ENCODE measurements around the gene TBC1D23. TPM values are rescaled to one million over a fixed set of nuclear protein-coding genes. Genes with fewer than 3 reads are reported as not detected.
"Not testable (repeated sequence)": the region's sequence is repeated elsewhere in the genome, so short reads cannot be mapped to it uniquely, and the experiment has no call there.

The TBC1D23 gene
- total RNA-seq, 4 donors from 2014 or later = 40.7 to 397 (median 101) TPM

DNA sequence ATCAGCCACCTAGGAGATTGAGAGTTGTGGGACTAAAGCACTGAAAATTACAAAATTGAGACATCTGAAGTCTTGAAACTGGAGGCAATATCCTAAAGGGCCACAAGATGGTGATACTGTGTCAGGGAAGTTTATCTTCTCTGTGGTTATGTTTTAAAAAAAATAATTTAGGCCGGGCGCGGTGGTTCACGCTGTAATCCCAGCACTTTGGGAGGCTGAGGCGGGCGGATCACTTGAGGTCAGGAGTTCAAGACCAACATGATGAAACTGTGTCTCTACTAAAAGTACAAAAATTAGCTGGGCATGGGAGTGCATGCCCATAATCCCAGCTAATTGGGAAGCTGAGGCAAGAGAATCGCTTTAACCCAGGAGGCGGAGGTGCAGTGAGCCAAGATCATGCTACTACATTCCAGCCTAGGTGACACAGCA lies 55.9 kb downstream of the TBC1D23 start:
- Histone ChIP-seq H3K4me1 (no peaks in the 10 kb centered on the region), H3K4me3 (no peak overlapping the region), H3K9me3 (no peaks in the 10 kb centered on the region), H3K36me3 (no peaks in the 10 kb centered on the region), H3K27ac (no peak overlapping the region), H3K27me3 (no peaks in the 10 kb centered on the region)
- no peak for TF ChIP-seq POLR2A (IDR thresholded peaks at IDR 0.05)
- TF ChIP-seq, protein P1, sequence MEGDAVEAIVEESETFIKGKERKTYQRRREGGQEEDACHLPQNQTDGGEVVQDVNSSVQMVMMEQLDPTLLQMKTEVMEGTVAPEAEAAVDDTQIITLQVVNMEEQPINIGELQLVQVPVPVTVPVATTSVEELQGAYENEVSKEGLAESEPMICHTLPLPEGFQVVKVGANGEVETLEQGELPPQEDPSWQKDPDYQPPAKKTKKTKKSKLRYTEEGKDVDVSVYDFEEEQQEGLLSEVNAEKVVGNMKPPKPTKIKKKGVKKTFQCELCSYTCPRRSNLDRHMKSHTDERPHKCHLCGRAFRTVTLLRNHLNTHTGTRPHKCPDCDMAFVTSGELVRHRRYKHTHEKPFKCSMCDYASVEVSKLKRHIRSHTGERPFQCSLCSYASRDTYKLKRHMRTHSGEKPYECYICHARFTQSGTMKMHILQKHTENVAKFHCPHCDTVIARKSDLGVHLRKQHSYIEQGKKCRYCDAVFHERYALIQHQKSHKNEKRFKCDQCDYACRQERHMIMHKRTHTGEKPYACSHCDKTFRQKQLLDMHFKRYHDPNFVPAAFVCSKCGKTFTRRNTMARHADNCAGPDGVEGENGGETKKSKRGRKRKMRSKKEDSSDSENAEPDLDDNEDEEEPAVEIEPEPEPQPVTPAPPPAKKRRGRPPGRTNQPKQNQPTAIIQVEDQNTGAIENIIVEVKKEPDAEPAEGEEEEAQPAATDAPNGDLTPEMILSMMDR (IDR thresholded peaks at IDR 0.05) = peak; percentile 45 to 66 (median 58)
- intact Hi-C loops (cut with DNase I; ENCODE audit: low total_unique reads) = no loop called here
- DNase-seq = peak; percentile 32 to 34

DNA sequence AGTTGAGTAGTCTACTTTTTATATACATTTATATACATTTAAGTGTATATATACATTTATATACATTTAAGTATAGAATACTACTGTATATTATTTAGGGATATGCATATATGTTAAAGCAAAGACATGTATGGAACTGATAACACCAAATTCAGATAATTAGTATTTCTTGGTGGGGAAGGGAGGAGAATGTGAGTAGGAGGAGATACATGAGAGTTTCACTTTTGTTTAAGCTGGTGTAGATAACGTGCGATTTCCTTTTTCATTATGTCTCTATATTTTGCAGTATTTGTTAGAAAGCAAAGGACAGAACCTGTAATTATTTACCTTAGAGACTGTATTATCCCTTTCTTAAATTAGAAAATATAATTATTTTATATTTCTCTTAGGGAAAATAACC lies 57.1 kb downstream of the TBC1D23 start:
- Histone ChIP-seq H3K4me3 (no peak overlapping the region), H3K4me1 (no peaks in the 10 kb centered on the region), H3K27ac (no peak overlapping the region), H3K9me3 (no peaks in the 10 kb centered on the region), H3K27me3 (no peaks in the 10 kb centered on the region), H3K36me3 (no peaks in the 10 kb centered on the region)
- DNase-seq = no peak
- no peak for TF ChIP-seq POLR2A (IDR thresholded peaks at IDR 0.05)
- TF ChIP-seq, protein P1 (IDR thresholded peaks at IDR 0.05) = no peak
- intact Hi-C loops (cut with DNase I; ENCODE audit: low total_unique reads) = no loop called here

DNA sequence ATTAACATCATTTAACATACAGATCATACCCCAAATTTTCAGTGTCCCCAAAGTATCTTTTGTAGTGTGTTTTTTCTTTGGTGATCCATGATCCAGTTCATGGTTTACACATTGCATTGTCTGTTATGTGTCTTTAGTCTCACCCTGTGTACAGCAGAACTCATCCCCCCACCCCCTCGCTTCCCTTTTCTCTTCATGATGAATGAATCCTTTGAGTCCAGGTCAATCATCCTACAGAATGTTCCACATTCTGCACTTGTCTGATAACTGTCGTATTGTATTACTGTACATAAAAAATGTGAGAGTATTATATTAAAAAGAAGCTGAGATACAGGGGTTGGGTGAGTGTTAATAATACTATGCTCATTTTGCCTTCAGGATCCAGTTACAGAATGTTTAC lies 59.2 kb downstream of the TBC1D23 start:
- Histone ChIP-seq H3K4me1 (no peaks in the 10 kb centered on the region), H3K27ac (no peak overlapping the region), H3K27me3 (no peaks in the 10 kb centered on the region), H3K36me3 (no peaks in the 10 kb centered on the region), H3K9me3 (no peaks in the 10 kb centered on the region), H3K4me3 (no peak overlapping the region)
- intact Hi-C loops (cut with DNase I; ENCODE audit: low total_unique reads) = no loop called here
- TF ChIP-seq POLR2A (IDR thresholded peaks at IDR 0.05) = no peak
- TF ChIP-seq, protein P1 (IDR thresholded peaks at IDR 0.05) = no peak
- no peak for DNase-seq

DNA sequence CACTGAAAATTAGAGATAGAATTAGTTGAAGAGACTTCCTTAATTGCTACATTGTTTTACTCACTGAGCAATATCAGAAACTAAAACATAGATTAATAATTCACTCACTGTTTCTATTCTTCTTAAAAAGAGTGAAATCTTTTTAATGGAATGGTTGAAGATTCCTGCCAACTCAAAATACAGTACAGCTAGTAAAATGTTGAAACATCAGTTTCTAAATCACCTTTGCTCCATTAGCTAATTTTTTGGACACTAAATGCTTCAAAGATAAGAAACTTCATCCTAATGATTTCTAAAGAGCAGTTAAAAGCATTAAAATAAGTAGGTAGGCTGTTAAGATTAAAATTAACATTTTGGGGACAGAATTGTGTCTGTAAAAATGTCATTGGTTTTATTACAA lies 63.3 kb downstream of the TBC1D23 start:
- H3K4me3 ChIP-seq = no peak overlapping the region
- no peaks in the 10 kb centered on the region for H3K27me3 ChIP-seq
- no peaks in the 10 kb centered on the region for H3K9me3 ChIP-seq
- no peaks in the 10 kb centered on the region for H3K36me3 ChIP-seq
- no peak for DNase-seq
- no peak overlapping the region for H3K27ac ChIP-seq
- TF ChIP-seq POLR2A (IDR thresholded peaks at IDR 0.05) = no peak
- TF ChIP-seq, protein P1 (IDR thresholded peaks at IDR 0.05) = no peak
- no peaks in the 10 kb centered on the region for H3K4me1 ChIP-seq
- intact Hi-C loops (cut with DNase I; ENCODE audit: low total_unique reads) = no loop called here

DNA sequence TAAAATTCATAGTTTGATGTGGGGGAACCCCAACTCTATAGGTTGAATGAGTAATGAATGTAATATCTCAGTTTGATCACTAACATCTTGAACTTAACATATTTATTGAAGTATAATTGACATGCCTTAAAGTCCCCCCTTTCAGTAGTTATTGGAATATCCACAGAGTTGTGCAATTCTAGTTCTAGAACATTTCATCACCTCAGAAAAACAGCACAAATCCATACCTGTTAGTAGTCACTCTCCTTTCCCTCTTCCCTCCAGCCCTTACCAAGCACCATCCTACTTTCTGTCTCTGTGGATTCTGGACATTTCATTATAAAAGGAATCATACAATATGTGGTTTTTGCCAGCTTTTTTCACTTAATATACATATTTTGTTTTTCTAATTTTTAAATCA lies 65.0 kb downstream of the TBC1D23 start:
- no peak overlapping the region for H3K27ac ChIP-seq
- H3K27me3 ChIP-seq = no peaks in the 10 kb centered on the region
- H3K4me1 ChIP-seq = no peaks in the 10 kb centered on the region
- H3K4me3 ChIP-seq = no peak overlapping the region
- no peaks in the 10 kb centered on the region for H3K36me3 ChIP-seq
- H3K9me3 ChIP-seq = no peaks in the 10 kb centered on the region
- TF ChIP-seq, protein P1 (IDR thresholded peaks at IDR 0.05) = no peak
- no peak for TF ChIP-seq POLR2A (IDR thresholded peaks at IDR 0.05)
- intact Hi-C loops (cut with DNase I; ENCODE audit: low total_unique reads) = no loop called here
- no peak for DNase-seq

DNA sequence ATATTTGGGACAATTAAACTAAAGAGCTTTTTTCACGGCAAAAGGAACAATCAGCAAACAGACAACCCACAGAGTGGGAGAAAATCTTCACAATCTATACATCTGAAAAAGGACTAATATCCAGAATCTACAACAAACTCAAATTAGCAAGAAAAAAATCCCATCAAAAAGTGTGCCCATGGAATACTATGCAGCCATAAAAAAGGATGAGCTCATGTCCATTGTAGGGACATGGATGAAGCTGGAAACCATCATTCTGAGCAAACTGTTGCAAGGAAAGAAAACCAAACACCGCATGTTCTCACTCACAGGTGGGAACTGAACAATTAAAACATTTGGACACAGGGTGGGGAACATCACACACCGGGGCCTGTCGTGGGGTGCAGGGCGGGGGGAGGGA lies 66.6 kb downstream of the TBC1D23 start:
- H3K4me3 ChIP-seq; DNase-seq; H3K9me3 ChIP-seq; H3K27ac ChIP-seq; H3K36me3 ChIP-seq; intact Hi-C loops (cut with DNase I; ENCODE audit: low total_unique reads); H3K27me3 ChIP-seq; H3K4me1 ChIP-seq: not testable (repeated sequence)

All from uterus (tissue), 4 donors.